GM20431 (cell line): Measurements from ENCODE around the gene CDC34.

Experiments
- in situ Hi-C: fragments of 300-500 bp; cut with MseI, MboI; formaldehyde crosslinking; loops from one replicate; pipeline ENCODE4 v1.15.0; 2020; ENCODE audit warnings: low sequenced_read_pairs; ENCODE audit not compliant: unreplicated experiment

CDC34 gene

GRCh38 chr19:496986-497385, 34.6 kb upstream of the CDC34 start:
- in situ Hi-C loops: no loop called here

- in situ Hi-C loops: no loop called here
Measured at GRCh38 chr19:497491-497868, 34.1 kb upstream of the CDC34 start.

GRCh38 chr19:497869-498510, 33.6 kb upstream of the CDC34 start:
- in situ Hi-C loops: no loop called here

GRCh38 chr19:498511-498891, 33.1 kb upstream of the CDC34 start:
- in situ Hi-C loops: no loop called here

- in situ Hi-C loops: no loop called here
Measured at GRCh38 chr19:498977-499623, 32.5 kb upstream of the CDC34 start.

GRCh38 chr19:501646-502045, 29.9 kb upstream of the CDC34 start:
- in situ Hi-C loops: no loop called here

- in situ Hi-C loops: no loop called here
Measured at GRCh38 chr19:504616-505015, 26.9 kb upstream of the CDC34 start.

- in situ Hi-C loops: no loop called here
Measured at GRCh38 chr19:506404-507285, 24.9 kb upstream of the CDC34 start.

GRCh38 chr19:507286-508203, 24.0 kb upstream of the CDC34 start, which contains the start of gene TPGS1:
TSS of gene TPGS1 (plus strand) at chr19:507497. CDS start at chr19:507507, 10 bp downstream.
- in situ Hi-C loops: no loop called here

- in situ Hi-C loops: no loop called here
Measured at GRCh38 chr19:508204-509150, 23.1 kb upstream of the CDC34 start.

- in situ Hi-C loops: no loop called here
Measured at GRCh38 chr19:510606-511100, 20.9 kb upstream of the CDC34 start.

GRCh38 chr19:511101-511851, 20.3 kb upstream of the CDC34 start:
- in situ Hi-C loops: no loop called here

- in situ Hi-C loops: no loop called here
Measured at GRCh38 chr19:512547-513365, 18.8 kb upstream of the CDC34 start.

GRCh38 chr19:513368-514165, 18.0 kb upstream of the CDC34 start:
- in situ Hi-C loops: no loop called here

- in situ Hi-C loops: no loop called here
Measured at GRCh38 chr19:514166-514663, 17.3 kb upstream of the CDC34 start.
